Esophagus squamous epithelium (tissue), 5 donors: ENCODE results near the gene BCL11B. TPM values are rescaled to one million over a fixed set of nuclear protein-coding genes. Genes with fewer than 3 reads are reported as not detected.

Source experiments
- DNase-seq: peaks from one replicate; lab custom pipeline; 2025; lab: John Stamatoyannopoulos, UW
- H3K27ac ChIP-seq, 4 donors: fragments of 200-600 bp; sonication (generic); one replicate each; pipeline ENCODE4 v1.5.1; 2016 to 2019; ENCODE audit warnings: mild to moderate bottlenecking in 1 of 4
- H3K27me3 ChIP-seq, 4 donors: fragments of 200-600 bp; sonication (generic); 1 replicate in 3 of 4; 2 replicates in 1 of 4; pipeline versions ENCODE4 v1.5.1 to v1.6.0; 2017 to 2021; ENCODE audit warnings: antibody characterized with exemption in 1 of 4
- H3K36me3 ChIP-seq, 3 donors: fragments of 200-600 bp; sonication (generic); one replicate each; pipeline ENCODE4 v1.5.1; 2016 to 2019
- H3K4me1 ChIP-seq, 3 donors: fragments of 200-600 bp; sonication (generic); one replicate each; pipeline ENCODE4 v1.5.1; 2017 to 2019
- H3K4me3 ChIP-seq, 4 donors: fragments of 200-600 bp; sonication (generic); 1 replicate in 3 of 4; 2 replicates in 1 of 4; pipeline ENCODE4 v1.5.1; 2016 to 2019; ENCODE audit warnings: mild to moderate bottlenecking in 2 of 4, moderate library complexity in 1 of 4
- H3K9me3 ChIP-seq, 3 donors: fragments of 200-600 bp; sonication (generic); one replicate each; pipeline ENCODE4 v1.5.1; 2016 to 2019
- POLR2A ChIP-seq, 4 donors: fragments of 450-650 bp; IDR thresholded peaks; one replicate each; pipeline ENCODE4 v1.6.1; 2017; ENCODE audit warnings: antibody characterized with exemption in 4 of 4, mild to moderate bottlenecking in 4 of 4, moderate library complexity in 3 of 4
- WGBS, 2 donors: methylation state at CpG; one replicate each; pipeline ENCODE4 v1.1.5; 2018; 5-methylcytosine and 5-hydroxymethylcytosine counted together
- intact Hi-C: fragments of 100-400 bp; cut with DNase I; formaldehyde crosslinking; loops from one replicate; pipeline ENCODE4 v1.15.0; 2022
- total RNA-seq, 4 donors: library from RNA; depleted of rRNA; stranded (reverse); fragments of >200 nt; gene quantifications; one replicate each; pipeline ENCODE4 v1.1.0, GENCODE V29; 2016
- TF ChIP-seq, protein P1 (sequence below), 6 experiments: fragments of 450-650 bp in 4 of 6; fragments of 200-600 bp in 2 of 6; sonication (generic) in 2 of 6; IDR thresholded peaks; one replicate each; pipeline ENCODE4 v1.5.1; 2016 to 2019; ENCODE audit warnings: antibody characterized with exemption in 6 of 6, mild to moderate bottlenecking in 4 of 6, moderate library complexity in 4 of 6
- donor health status: DM: yes; HTN: yes; CAD: no.

Gene BCL11B
- total RNA-seq, 4 donors from 2014 or later: 10.1 to 19.3 (median 12.9) TPM

DNA sequence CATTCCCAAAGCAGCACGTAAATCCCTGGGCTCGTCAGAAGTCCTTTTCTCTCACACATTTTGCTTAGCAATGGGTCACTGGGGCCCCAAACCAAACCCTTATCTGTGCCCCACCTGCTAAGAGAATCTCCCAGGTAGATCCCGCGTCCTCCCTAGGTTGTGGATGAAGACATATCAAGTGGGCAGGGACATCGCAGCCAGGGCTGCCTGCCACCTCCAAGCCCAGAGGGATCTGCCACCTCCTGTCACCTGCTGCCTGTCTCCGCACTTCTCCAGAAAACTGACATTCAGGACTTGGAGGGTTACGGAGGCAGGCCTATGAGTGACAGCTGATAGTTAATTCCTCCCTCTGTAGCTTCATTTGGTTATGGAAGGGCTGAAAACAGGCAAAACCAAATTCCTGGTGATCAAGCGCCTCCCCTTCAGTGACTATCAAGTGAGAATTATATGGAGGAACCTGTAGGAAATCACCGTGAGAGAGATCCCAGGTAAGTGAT is 19.5 kb downstream of the BCL11B start:
- intact Hi-C loops: no loop called here
- H3K27ac ChIP-seq: peak overlapping the region in 1 of 4 donors; percentile 52
- WGBS, 2 donors: 45 to 63% methylated on average over 5 to 7 of the region's 9 CpGs
- no peak for TF ChIP-seq POLR2A (IDR thresholded peaks at IDR 0.05)
- peaks cover 0 to 53% (median 0%) of the 10 kb centered on the region in 4 donors for H3K27me3 ChIP-seq
- H3K36me3 ChIP-seq: peaks cover 0 to 17% (median 0%) of the 10 kb centered on the region in 3 donors
- H3K4me3 ChIP-seq: no peak overlapping the region
- no peaks in the 10 kb centered on the region for H3K9me3 ChIP-seq
- no peak for DNase-seq
- H3K4me1 ChIP-seq: peaks cover 11 to 82% (median 13%) of the 10 kb centered on the region in 3 donors

DNA sequence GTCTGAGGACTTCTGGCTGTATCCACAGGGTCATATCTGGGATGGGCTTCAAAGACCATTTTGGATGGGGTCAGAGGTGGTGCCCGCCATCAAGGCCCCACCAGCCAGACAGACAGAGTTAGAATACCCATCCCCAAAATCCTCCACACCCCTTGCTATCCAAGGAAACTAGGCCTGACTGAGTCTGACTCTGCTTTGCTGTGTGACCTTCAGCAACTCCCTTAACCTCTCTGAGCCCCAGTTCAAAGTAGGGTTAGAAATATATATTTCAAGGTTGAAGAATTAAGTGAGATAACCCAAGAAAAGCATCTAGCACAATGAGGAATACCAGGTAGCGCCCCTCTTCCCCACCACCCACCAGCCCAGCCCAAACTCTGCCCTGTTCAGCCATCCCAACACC is 20.3 kb downstream of the BCL11B start:
- Histone ChIP-seq H3K9me3 (no peaks in the 10 kb centered on the region), H3K27me3 (peaks cover 0 to 55% (median 0%) of the 10 kb centered on the region in 4 donors), H3K4me3 (no peak overlapping the region), H3K27ac (no peak overlapping the region), H3K36me3 (peaks cover 0 to 10% (median 0%) of the 10 kb centered on the region in 3 donors), H3K4me1 (peaks cover 14 to 82% (median 19%) of the 10 kb centered on the region in 3 donors)
- no peak for DNase-seq
- WGBS, 2 donors: 76 to 92% methylated on average over 2 of the region's 2 CpGs
- TF ChIP-seq, protein P1, sequence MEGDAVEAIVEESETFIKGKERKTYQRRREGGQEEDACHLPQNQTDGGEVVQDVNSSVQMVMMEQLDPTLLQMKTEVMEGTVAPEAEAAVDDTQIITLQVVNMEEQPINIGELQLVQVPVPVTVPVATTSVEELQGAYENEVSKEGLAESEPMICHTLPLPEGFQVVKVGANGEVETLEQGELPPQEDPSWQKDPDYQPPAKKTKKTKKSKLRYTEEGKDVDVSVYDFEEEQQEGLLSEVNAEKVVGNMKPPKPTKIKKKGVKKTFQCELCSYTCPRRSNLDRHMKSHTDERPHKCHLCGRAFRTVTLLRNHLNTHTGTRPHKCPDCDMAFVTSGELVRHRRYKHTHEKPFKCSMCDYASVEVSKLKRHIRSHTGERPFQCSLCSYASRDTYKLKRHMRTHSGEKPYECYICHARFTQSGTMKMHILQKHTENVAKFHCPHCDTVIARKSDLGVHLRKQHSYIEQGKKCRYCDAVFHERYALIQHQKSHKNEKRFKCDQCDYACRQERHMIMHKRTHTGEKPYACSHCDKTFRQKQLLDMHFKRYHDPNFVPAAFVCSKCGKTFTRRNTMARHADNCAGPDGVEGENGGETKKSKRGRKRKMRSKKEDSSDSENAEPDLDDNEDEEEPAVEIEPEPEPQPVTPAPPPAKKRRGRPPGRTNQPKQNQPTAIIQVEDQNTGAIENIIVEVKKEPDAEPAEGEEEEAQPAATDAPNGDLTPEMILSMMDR (IDR thresholded peaks at IDR 0.05): no peak
- no peak for TF ChIP-seq POLR2A (IDR thresholded peaks at IDR 0.05)
- intact Hi-C loops: no loop called here

DNA sequence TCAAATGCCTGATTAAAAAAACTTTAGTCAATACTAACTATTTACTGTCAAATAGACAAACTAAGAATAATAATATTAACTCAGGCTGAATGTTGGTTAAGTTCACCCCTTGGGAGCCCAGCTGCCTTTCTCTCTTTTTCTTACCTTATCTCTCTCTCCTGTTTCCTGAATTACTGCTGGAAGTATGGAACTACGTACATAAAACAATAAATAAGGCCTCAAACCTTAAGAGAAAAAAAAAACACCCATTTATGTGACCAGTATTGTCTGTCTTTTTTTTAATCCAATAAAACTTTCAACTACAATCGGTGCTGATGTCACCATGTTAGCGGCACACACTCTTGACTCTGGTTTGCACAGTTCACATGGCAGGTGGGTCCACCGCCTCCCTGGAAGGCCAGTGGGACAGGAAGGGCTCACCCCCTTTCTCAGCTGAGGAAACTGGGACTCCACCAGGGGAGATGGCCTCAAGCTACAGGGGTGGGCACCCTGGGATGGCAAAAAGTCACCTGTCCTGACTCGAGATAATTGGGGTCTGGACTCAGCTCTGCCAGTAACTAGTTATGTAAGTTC is 21.3 kb downstream of the BCL11B start:
- 68 to 72% methylated on average over 3 to 4 of the region's 5 CpGs for WGBS, 2 donors
- Histone ChIP-seq H3K27me3 (peaks cover 0 to 65% (median 0%) of the 10 kb centered on the region in 4 donors), H3K27ac (peak overlapping the region in 1 of 4 donors; percentile 16), H3K36me3 (peaks cover 0 to 4% (median 0%) of the 10 kb centered on the region in 3 donors), H3K9me3 (no peaks in the 10 kb centered on the region), H3K4me1 (peaks cover 18 to 82% (median 25%) of the 10 kb centered on the region in 3 donors), H3K4me3 (no peak overlapping the region)
- DNase-seq: no peak
- intact Hi-C loops: no loop called here
- TF ChIP-seq POLR2A (IDR thresholded peaks at IDR 0.05): no peak
- TF ChIP-seq, protein P1 (IDR thresholded peaks at IDR 0.05): no peak

DNA sequence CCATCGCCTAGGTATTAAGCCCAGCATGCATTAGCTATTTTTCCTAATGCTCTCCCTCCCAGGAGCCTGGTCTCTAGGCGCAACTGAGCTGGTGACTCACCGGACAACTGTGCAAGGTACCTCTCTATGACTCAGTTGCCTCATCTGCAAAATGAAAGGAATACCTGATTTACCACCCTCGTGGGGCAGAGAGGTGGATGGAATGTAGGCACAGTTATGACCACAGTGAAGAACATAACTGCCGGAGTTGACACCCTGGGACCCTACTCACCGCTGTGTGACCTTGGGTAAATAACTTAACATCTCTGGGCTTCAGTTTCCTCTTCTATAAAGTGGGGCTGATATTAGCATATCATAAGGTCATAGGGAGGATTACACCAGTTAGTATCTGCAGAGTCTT is 22.6 kb downstream of the BCL11B start:
- no peak for TF ChIP-seq POLR2A (IDR thresholded peaks at IDR 0.05)
- TF ChIP-seq, protein P1 (IDR thresholded peaks at IDR 0.05): no peak
- H3K9me3 ChIP-seq: no peaks in the 10 kb centered on the region
- H3K27ac ChIP-seq: peak overlapping the region in 1 of 4 donors; percentile 2
- H3K4me3 ChIP-seq: no peak overlapping the region
- peaks cover 23 to 84% (median 30%) of the 10 kb centered on the region in 3 donors for H3K4me1 ChIP-seq
- no peak for DNase-seq
- intact Hi-C loops: no loop called here
- 52 to 62% methylated on average over 4 to 5 of the region's 6 CpGs for WGBS, 2 donors
- H3K27me3 ChIP-seq: peaks cover 0 to 73% (median 0%) of the 10 kb centered on the region in 4 donors
- H3K36me3 ChIP-seq: no peaks in the 10 kb centered on the region

DNA sequence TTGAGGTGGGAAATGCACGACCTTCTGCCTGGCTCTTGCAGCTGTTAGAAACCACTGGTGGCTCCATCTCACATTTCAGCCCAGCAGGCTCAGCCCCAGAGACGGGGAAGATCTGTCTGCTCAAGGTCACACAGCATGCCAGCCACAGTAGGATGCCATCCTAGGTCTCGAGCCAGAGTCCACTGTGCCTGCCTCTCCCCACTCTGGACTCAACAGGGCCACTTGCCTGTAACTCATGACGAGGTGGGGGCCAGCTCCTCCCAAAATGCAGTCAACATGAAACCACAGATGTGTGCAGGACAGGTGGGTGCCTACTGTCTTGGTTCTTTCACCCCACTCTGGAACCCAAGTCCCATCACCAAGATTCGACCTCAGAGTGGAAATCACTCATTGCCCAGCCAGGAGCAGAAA is 23.2 kb downstream of the BCL11B start:
- no peak overlapping the region for H3K4me3 ChIP-seq
- H3K27ac ChIP-seq: peak overlapping the region in 2 of 4 donors; percentile 11
- no peaks in the 10 kb centered on the region for H3K36me3 ChIP-seq
- no peak for TF ChIP-seq POLR2A (IDR thresholded peaks at IDR 0.05)
- TF ChIP-seq, protein P1 (IDR thresholded peaks at IDR 0.05): no peak
- intact Hi-C loops: no loop called here
- H3K4me1 ChIP-seq: peaks cover 23 to 84% (median 28%) of the 10 kb centered on the region in 3 donors
- H3K27me3 ChIP-seq: peaks cover 0 to 70% (median 0%) of the 10 kb centered on the region in 4 donors
- WGBS, 2 donors: 64 to 86% methylated on average over 1 to 5 of the region's 5 CpGs
- H3K9me3 ChIP-seq: no peaks in the 10 kb centered on the region
- DNase-seq: no peak
